ENCODE results near the gene PLEKHG4B.

PLEKHG4B gene

GRCh38 chr5:129148-129547, 37.2 kb downstream of the PLEKHG4B start:
- DNase-seq (ENCODE audit: low read depth, low spot score): no peak

GRCh38 chr5:129820-130219, 37.9 kb downstream of the PLEKHG4B start:
- peak; percentile 88 for DNase-seq (ENCODE audit: low read depth, low spot score)

- DNase-seq (ENCODE audit: low read depth, low spot score): peak; percentile 41
Measured at GRCh38 chr5:130601-131131, 38.7 kb downstream of the PLEKHG4B start.

- no peak for DNase-seq (ENCODE audit: low read depth, low spot score)
Measured at GRCh38 chr5:136901-137300, 44.9 kb downstream of the PLEKHG4B start.

GRCh38 chr5:137741-138140, 45.8 kb downstream of the PLEKHG4B start:
- no peak for DNase-seq (ENCODE audit: low read depth, low spot score)

GRCh38 chr5:138936-139335, 47.0 kb downstream of the PLEKHG4B start:
- no peak for DNase-seq (ENCODE audit: low read depth, low spot score)

- DNase-seq (ENCODE audit: low read depth, low spot score): no peak
Measured at GRCh38 chr5:139579-140442, 47.8 kb downstream of the PLEKHG4B start.

- DNase-seq (ENCODE audit: low read depth, low spot score): no peak
Measured at GRCh38 chr5:140443-140829, 48.5 kb downstream of the PLEKHG4B start.

GRCh38 chr5:141211-141610, 49.2 kb downstream of the PLEKHG4B start:
- no peak for DNase-seq (ENCODE audit: low read depth, low spot score)

GRCh38 chr5:141761-142160, 49.8 kb downstream of the PLEKHG4B start:
- no peak for DNase-seq (ENCODE audit: low read depth, low spot score)

GRCh38 chr5:142246-142810, 50.4 kb downstream of the PLEKHG4B start:
- DNase-seq (ENCODE audit: low read depth, low spot score): no peak

GRCh38 chr5:143041-143440, 51.1 kb downstream of the PLEKHG4B start:
- DNase-seq (ENCODE audit: low read depth, low spot score): no peak

- DNase-seq (ENCODE audit: low read depth, low spot score): no peak
Measured at GRCh38 chr5:144941-145340, 53.0 kb downstream of the PLEKHG4B start.

- DNase-seq (ENCODE audit: low read depth, low spot score): no peak
Measured at GRCh38 chr5:145585-146323, 53.8 kb downstream of the PLEKHG4B start.

- DNase-seq (ENCODE audit: low read depth, low spot score): no peak
Measured at GRCh38 chr5:147751-148150, 55.8 kb downstream of the PLEKHG4B start.

GRCh38 chr5:149745-150485, 57.9 kb downstream of the PLEKHG4B start:
- peak; percentile 56 for DNase-seq (ENCODE audit: low read depth, low spot score)

GRCh38 chr5:150746-151145, 58.8 kb downstream of the PLEKHG4B start:
- no peak for DNase-seq (ENCODE audit: low read depth, low spot score)

GRCh38 chr5:152077-152476, 60.1 kb downstream of the PLEKHG4B start:
- no peak for DNase-seq (ENCODE audit: low read depth, low spot score)

GRCh38 chr5:153256-153655, 61.3 kb downstream of the PLEKHG4B start:
- peak; percentile 53 for DNase-seq (ENCODE audit: low read depth, low spot score)

GRCh38 chr5:154236-154635, 62.3 kb downstream of the PLEKHG4B start:
- no peak for DNase-seq (ENCODE audit: low read depth, low spot score)

- DNase-seq (ENCODE audit: low read depth, low spot score): no peak
Measured at GRCh38 chr5:154826-155225, 62.9 kb downstream of the PLEKHG4B start.
